Epithelial cell of proximal tubule (primary cell): Measurements from ENCODE around the gene SPATS1. TPM values are rescaled to one million over a fixed set of nuclear protein-coding genes. Genes with fewer than 3 reads are reported as not detected.
A peak's percentile ranks its signal among the peaks of the same experiment; 100 is the strongest.

Source experiments
- DNase-seq: peaks from one replicate; pipeline ENCODE4 v3.0.0-alpha.2; 2011; ENCODE audit warnings: low read depth
- H3K4me3 ChIP-seq: 2 replicates; pipeline ENCODE4 v1.5.1; 2011; ENCODE audit warnings: low read depth, mild to moderate bottlenecking, low read length
- total RNA-seq: library from RNA; depleted of rRNA; stranded (reverse); fragments of >200 nt; gene quantifications from 2 replicates; pipeline ENCODE4 v1.2.3, GENCODE V29; 2015
- TF ChIP-seq, protein P1 (sequence below): conservative IDR thresholded peaks from 2 replicates; pipeline ENCODE4 v1.5.1; 2012; ENCODE audit warnings: low read depth, mild to moderate bottlenecking, low read length

SPATS1 gene
- total RNA-seq, 1 donor from 2014 or later = not detected

- DNase-seq = no peak
- TF ChIP-seq, protein P1, sequence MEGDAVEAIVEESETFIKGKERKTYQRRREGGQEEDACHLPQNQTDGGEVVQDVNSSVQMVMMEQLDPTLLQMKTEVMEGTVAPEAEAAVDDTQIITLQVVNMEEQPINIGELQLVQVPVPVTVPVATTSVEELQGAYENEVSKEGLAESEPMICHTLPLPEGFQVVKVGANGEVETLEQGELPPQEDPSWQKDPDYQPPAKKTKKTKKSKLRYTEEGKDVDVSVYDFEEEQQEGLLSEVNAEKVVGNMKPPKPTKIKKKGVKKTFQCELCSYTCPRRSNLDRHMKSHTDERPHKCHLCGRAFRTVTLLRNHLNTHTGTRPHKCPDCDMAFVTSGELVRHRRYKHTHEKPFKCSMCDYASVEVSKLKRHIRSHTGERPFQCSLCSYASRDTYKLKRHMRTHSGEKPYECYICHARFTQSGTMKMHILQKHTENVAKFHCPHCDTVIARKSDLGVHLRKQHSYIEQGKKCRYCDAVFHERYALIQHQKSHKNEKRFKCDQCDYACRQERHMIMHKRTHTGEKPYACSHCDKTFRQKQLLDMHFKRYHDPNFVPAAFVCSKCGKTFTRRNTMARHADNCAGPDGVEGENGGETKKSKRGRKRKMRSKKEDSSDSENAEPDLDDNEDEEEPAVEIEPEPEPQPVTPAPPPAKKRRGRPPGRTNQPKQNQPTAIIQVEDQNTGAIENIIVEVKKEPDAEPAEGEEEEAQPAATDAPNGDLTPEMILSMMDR = no peak
- no peak overlapping the region for H3K4me3 ChIP-seq
Measured at GRCh38 chr6:44373051-44373450, 30.6 kb downstream of the SPATS1 start.

DNA sequence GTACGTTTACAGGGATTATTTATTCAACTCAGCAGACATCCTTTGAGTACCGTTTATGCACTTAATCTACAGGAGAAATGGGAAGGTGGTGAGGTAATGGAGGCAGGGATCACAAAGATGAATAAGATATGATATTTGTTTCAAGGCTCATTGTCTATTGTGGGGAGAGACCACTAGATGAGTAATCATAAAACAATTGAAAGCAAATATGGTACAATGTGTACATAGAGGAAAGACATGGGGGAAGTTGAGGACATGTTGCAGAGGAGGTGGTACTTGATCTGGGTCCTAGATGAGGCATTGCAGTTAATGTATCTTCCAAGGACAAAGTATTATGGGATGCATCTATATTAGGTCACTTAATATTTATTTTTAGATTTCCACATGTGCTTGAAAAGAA is 31.3 kb downstream of the SPATS1 start:
- DNase-seq = no peak
- no peak overlapping the region for H3K4me3 ChIP-seq
- TF ChIP-seq, protein P1 = no peak

DNA sequence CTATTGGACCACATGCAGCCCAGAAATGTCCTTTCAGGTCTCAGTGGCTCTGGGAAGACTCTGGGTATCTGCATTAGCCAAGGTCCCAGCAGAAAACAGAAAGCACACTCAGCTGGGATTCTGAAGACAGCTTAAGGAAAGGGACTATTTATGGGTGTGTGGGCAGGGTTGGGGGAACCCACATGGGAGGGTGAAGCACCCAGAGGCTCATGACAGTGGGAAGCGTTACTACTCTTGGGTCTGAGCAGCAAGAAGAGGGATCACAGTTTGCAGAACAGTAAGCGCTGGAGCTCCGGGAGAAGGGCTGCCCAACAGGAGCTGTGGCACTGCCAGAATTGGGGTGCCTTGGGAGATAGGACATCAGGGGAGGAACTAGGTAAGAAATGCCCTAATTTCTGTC is 32.6 kb downstream of the SPATS1 start:
- no peak for DNase-seq
- H3K4me3 ChIP-seq = no peak overlapping the region
- TF ChIP-seq, protein P1 = no peak

GRCh38 chr6:44377484-44377883 is 35.0 kb downstream of the SPATS1 start:
- no peak overlapping the region for H3K4me3 ChIP-seq
- no peak for DNase-seq
- TF ChIP-seq, protein P1 = no peak

DNA sequence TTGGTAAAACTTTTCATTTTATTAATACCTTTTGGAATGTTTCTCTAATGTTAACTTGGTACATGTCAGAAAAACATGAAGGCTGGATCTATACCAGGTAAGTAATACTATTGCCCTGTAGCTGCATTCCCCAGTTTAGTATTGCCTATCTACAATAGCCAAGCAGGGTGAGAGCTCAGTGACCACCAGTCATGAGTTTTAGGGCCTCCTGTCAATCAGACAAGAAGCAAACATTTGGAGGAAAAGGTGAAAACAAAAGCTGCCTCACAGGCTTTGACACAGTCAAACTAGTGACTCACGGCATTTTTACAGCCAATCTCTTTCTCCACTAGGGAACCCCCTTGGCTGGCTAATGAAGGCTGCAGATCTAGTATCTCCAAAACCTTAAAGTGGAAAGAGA is 35.5 kb downstream of the SPATS1 start:
- no peak for DNase-seq
- TF ChIP-seq, protein P1 = no peak
- H3K4me3 ChIP-seq = no peak overlapping the region

DNA sequence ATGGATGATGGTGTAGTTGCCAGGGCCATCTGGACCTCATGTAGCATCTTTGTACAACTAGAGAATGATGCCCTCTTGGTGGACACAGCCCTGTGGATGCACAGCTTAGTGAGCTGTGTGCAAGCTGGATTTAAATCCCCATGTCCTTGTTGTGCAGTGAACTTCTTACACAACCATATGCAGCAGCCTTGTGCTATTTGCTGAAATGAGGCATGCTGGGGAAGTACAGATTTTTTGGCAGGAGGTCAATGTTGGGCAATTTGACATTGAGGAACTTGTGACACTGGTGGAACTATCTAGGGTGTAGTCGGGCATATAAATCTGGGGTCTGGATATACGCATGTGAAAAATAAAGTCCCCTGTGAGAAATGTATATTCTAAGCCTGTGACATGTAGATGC is 39.3 kb downstream of the SPATS1 start:
- no peak overlapping the region for H3K4me3 ChIP-seq
- DNase-seq = no peak
- TF ChIP-seq, protein P1 = no peak

GRCh38 chr6:44386364-44386928 is 44.0 kb downstream of the SPATS1 start:
- DNase-seq = no peak

More at GRCh38 chr6:44386364-44386928, 44.0 kb downstream of the SPATS1 start:
- TF ChIP-seq, protein P1 = no peak
- peak overlapping the region; percentile 80 for H3K4me3 ChIP-seq
